ENCODE data around the gene WRAP73. TPM values are rescaled to one million over a fixed set of nuclear protein-coding genes. Genes with fewer than 3 reads are reported as not detected.

Gene WRAP73
- polyA plus RNA-seq, 3 donors, result 26.1 to 64.9 (median 33.2) TPM

GRCh38 chr1:3606779-3607702 is 42.9 kb downstream of the WRAP73 start:
- DNase-seq, result no peak
- Histone ChIP-seq H3K4me3 (replicated peaks in 1 of 3; ENCODE audit: low read depth in 2 of 3, low read length in 3 of 3) (no peak overlapping the region), H4K20me1 (ENCODE audit: insufficient read depth, low read length) (no peaks in the 10 kb centered on the region), H3K4me2 (replicated peaks; ENCODE audit: extremely low read depth, low read length, poor library complexity, severe bottlenecking) (no peak overlapping the region), H3K79me2 (ENCODE audit: insufficient read depth, low read length) (no peaks in the 10 kb centered on the region), H3K27me3 (ENCODE audit: control insufficient read depth in 2 of 2, insufficient read depth in 2 of 2, low read length in 2 of 2) (peaks cover 0 to 10% of the 10 kb centered on the region in 2 donors), H2AFZ (ENCODE audit: insufficient read depth, low read depth, low read length, poor library complexity, severe bottlenecking) (no peak overlapping the region), H3K4me1 (ENCODE audit: control insufficient read depth in 1 of 2, insufficient read depth in 2 of 2, low read length in 2 of 2) (peaks cover 24 to 31% of the 10 kb centered on the region in 2 donors), H3K9ac (ENCODE audit: insufficient read depth, low read length, poor library complexity, severe bottlenecking) (no peak overlapping the region), H3K27ac (ENCODE audit: low read depth in 1 of 2, low read length in 2 of 2) (no peak overlapping the region), H3K36me3 (replicated peaks in 1 of 2; ENCODE audit: control insufficient read depth in 1 of 2, insufficient read depth in 2 of 2, low read length in 2 of 2) (no peaks in the 10 kb centered on the region), H3K9me3 (replicated peaks in 1 of 2; ENCODE audit: control insufficient read depth in 1 of 2, insufficient read depth in 1 of 2, low read length in 2 of 2) (no peaks in the 10 kb centered on the region)
- Mint-ChIP-seq H3K36me3 (no peaks in the 10 kb centered on the region), H3K4me1 (peaks cover 30% of the 10 kb centered on the region), H3K9me3 (no peaks in the 10 kb centered on the region), H3K4me3 (no peak overlapping the region), H3K27me3 (ENCODE audit: low read depth in 3 of 3) (peaks cover 11 to 18% (median 11%) of the 10 kb centered on the region in 3 donors), H3K27ac (no peak overlapping the region)
- TF ChIP-seq CTCF (IDR thresholded peaks at IDR 0.05), result no peak
- intact Hi-C loops (cut with micrococcal nuclease), result no loop called here
- 92% methylated on average over 12 of the region's 23 CpGs for WGBS (ENCODE audit: insufficient coverage)

DNA sequence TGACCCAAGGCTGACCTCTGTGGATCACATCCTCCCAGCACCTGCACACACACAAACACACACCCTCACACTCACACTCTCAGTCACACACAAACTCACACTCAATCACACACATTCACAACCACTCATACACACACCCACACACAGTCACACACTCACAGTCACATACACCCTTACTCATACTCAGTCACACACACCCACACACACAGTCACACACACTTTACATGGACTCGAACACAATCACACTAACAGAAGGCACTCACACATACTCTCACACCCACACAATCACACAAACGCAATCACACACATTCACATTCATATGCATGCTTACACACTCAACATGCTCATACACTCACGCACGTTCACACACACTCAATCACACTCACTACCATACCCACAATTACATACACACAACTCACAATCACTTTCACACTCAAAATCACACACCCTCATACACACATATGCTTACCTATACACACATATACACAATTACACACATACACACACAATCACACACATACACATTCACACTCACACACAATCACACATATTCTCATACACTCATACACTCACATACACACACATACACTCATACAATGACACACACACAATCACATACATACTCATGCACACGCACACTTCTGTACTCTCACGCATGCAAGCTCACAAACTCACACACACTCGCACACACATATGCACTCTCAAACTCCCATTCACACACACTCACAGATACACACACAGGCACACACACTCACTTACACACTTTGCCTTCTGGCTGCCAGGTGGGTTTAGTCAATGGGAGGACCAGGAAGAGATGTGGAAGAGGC is 44.7 kb downstream of the WRAP73 start:
- no peak overlapping the region for H3K27ac ChIP-seq (ENCODE audit: low read depth in 1 of 2, low read length in 2 of 2)
- no peak overlapping the region for H3K27ac Mint-ChIP-seq
- WGBS (ENCODE audit: insufficient coverage), result 99% methylated on average over 6 of the region's 7 CpGs
- no peaks in the 10 kb centered on the region for H4K20me1 ChIP-seq (ENCODE audit: insufficient read depth, low read length)
- H3K4me2 ChIP-seq (replicated peaks; ENCODE audit: extremely low read depth, low read length, poor library complexity, severe bottlenecking), result no peak overlapping the region
- H3K79me2 ChIP-seq (ENCODE audit: insufficient read depth, low read length), result no peaks in the 10 kb centered on the region
- H3K4me1 Mint-ChIP-seq, result peaks cover 18% of the 10 kb centered on the region
- DNase-seq, result no peak
- intact Hi-C loops (cut with micrococcal nuclease), result no loop called here
- no peaks in the 10 kb centered on the region for H3K9me3 Mint-ChIP-seq
- no peak overlapping the region for H2AFZ ChIP-seq (ENCODE audit: insufficient read depth, low read depth, low read length, poor library complexity, severe bottlenecking)
- H3K9me3 ChIP-seq (replicated peaks in 1 of 2; ENCODE audit: control insufficient read depth in 1 of 2, insufficient read depth in 1 of 2, low read length in 2 of 2), result no peaks in the 10 kb centered on the region
- no peaks in the 10 kb centered on the region for H3K36me3 Mint-ChIP-seq
- no peaks in the 10 kb centered on the region for H3K27me3 ChIP-seq (ENCODE audit: control insufficient read depth in 2 of 2, insufficient read depth in 2 of 2, low read length in 2 of 2)
- H3K4me3 ChIP-seq (replicated peaks in 1 of 3; ENCODE audit: low read depth in 2 of 3, low read length in 3 of 3), result no peak overlapping the region
- TF ChIP-seq CTCF (IDR thresholded peaks at IDR 0.05), result no peak
- H3K4me1 ChIP-seq (ENCODE audit: control insufficient read depth in 1 of 2, insufficient read depth in 2 of 2, low read length in 2 of 2), result peaks cover 11 to 16% of the 10 kb centered on the region in 2 donors
- H3K9ac ChIP-seq (ENCODE audit: insufficient read depth, low read length, poor library complexity, severe bottlenecking), result no peak overlapping the region
- H3K4me3 Mint-ChIP-seq, result no peak overlapping the region
- H3K36me3 ChIP-seq (replicated peaks in 1 of 2; ENCODE audit: control insufficient read depth in 1 of 2, insufficient read depth in 2 of 2, low read length in 2 of 2), result no peaks in the 10 kb centered on the region
- peaks cover 0 to 5% (median 3%) of the 10 kb centered on the region in 3 donors for H3K27me3 Mint-ChIP-seq (ENCODE audit: low read depth in 3 of 3)

All from CD14-positive monocyte (primary cell).